DOHH2 (cell line): ENCODE results near the gene GLS.

Experiments
- EZH2phosphoT487 ChIP-seq: fragments of 200-600 bp; sonication (generic); IDR thresholded peaks from 2 replicates; pipeline ENCODE4 v1.6.1; 2017; ENCODE audit warnings: borderline replicate concordance, mild to moderate bottlenecking, antibody characterized with exemption, low read length, moderate library complexity, mixed read lengths
- TF ChIP-seq, protein P1 (sequence below): fragments of 200-600 bp; sonication (generic); IDR thresholded peaks from one replicate; pipeline ENCODE4 v1.5.1; 2014; ENCODE audit warnings: antibody characterized with exemption, mild to moderate bottlenecking, low read depth, low read length; ENCODE audit not compliant: poor library complexity, severe bottlenecking

DNA sequence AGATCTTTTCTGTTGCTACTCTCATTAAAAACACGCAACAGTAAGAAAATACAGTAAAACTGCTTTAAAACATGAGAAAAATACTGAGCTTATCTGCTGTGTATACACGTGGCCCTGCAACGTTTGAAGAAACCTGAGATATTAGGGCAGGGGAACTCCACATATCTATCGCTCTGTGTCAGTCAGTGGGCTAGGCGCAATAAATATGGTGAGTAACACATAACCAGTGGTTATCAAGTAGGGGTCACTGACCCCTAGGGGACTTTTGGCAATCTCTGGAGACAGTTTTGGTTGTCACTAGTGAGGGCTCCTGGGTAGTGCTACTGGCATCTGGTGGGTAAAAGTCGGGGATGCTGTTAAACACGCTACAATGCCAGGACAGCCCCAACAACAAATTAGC, 118.4 kb downstream of the GLS start:
- TF ChIP-seq, protein P1, sequence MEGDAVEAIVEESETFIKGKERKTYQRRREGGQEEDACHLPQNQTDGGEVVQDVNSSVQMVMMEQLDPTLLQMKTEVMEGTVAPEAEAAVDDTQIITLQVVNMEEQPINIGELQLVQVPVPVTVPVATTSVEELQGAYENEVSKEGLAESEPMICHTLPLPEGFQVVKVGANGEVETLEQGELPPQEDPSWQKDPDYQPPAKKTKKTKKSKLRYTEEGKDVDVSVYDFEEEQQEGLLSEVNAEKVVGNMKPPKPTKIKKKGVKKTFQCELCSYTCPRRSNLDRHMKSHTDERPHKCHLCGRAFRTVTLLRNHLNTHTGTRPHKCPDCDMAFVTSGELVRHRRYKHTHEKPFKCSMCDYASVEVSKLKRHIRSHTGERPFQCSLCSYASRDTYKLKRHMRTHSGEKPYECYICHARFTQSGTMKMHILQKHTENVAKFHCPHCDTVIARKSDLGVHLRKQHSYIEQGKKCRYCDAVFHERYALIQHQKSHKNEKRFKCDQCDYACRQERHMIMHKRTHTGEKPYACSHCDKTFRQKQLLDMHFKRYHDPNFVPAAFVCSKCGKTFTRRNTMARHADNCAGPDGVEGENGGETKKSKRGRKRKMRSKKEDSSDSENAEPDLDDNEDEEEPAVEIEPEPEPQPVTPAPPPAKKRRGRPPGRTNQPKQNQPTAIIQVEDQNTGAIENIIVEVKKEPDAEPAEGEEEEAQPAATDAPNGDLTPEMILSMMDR, result no peak
- TF ChIP-seq EZH2phosphoT487, result no peak
